ENCODE data around the gene PURB. TPM values are rescaled to one million over a fixed set of nuclear protein-coding genes. Genes with fewer than 3 reads are reported as not detected.

PURB gene
- total RNA-seq, 1 experiment from 2014 or later, result 25.2 TPM

DNA sequence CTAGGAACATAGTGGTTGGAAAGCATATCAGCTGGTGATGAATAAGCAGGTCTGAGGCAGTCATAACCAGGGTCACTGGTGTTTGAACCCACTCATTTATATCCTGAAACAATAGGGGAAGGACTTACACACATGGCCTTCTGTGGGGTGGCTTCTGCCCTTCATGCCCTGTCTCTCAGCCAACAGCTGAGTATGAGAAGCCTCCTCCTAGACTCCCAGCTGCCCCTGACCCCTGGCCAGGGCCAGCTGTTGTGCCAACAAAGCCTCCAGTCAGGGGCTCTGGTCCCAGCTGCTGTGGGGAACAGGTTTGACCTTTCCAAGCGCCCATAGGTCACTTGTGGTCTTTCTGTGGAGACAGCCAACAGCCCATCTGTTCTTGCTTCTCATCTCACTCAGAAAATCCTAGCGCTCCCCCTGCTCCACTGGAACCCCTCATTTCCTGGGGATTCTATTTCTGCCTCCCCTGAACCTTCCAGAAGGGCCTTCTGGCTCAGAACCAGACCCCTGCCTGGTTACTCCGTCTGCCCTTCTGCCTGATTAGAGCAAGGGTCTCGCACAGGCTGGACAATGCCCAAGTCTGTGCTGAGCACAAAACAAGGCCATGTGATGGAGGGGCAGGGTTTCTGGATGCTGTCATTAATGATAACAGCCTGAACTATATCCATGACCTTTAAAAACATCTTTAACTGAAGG lies 9.7 kb upstream of the PURB start:
- DNase-seq (ENCODE audit: low read depth, low spot score) (no peak), ATAC-seq (no peak)
- in situ Hi-C loops (cut with HindIII; ENCODE audit: low pct_unique_long_range_greater_than_20kb, low sequenced_read_pairs) (no loop called here), intact Hi-C loops (cut with micrococcal nuclease; ENCODE audit: unreplicated experiment) (no loop called here)
- no peaks in the 10 kb centered on the region for H3K27me3 ChIP-seq (ENCODE audit: control insufficient read depth, insufficient read depth, low read length)
- ChIA-PET POLR2A (interaction anchor here (0.6 to 1.0 kb wide), 4 partner anchors 9 to 22 kb away, joined by 3 to 6 read pairs (median 4); no protein-coding TSS in a partner anchor), CTCF (interaction anchor here (0.5 kb wide), 1 partner anchor 139 kb away, joined by 3 read pairs; no protein-coding TSS in a partner anchor)
- H3K4me3 ChIP-seq (ENCODE audit: low read depth in 2 of 2, low read length in 2 of 2), result no peak overlapping the region
- no peaks in the 10 kb centered on the region for H3K4me1 ChIP-seq (ENCODE audit: control insufficient read depth, insufficient read depth, low read length)
- H3K27ac ChIP-seq (ENCODE audit: low read length), result no peak overlapping the region
- no TSS peak for BruUV-seq (replicated peaks)
- TF ChIP-seq TCF7L2 (IDR thresholded peaks at IDR 0.05; ENCODE audit: low read depth, low read length), result no peak
- TF ChIP-seq, protein P1, sequence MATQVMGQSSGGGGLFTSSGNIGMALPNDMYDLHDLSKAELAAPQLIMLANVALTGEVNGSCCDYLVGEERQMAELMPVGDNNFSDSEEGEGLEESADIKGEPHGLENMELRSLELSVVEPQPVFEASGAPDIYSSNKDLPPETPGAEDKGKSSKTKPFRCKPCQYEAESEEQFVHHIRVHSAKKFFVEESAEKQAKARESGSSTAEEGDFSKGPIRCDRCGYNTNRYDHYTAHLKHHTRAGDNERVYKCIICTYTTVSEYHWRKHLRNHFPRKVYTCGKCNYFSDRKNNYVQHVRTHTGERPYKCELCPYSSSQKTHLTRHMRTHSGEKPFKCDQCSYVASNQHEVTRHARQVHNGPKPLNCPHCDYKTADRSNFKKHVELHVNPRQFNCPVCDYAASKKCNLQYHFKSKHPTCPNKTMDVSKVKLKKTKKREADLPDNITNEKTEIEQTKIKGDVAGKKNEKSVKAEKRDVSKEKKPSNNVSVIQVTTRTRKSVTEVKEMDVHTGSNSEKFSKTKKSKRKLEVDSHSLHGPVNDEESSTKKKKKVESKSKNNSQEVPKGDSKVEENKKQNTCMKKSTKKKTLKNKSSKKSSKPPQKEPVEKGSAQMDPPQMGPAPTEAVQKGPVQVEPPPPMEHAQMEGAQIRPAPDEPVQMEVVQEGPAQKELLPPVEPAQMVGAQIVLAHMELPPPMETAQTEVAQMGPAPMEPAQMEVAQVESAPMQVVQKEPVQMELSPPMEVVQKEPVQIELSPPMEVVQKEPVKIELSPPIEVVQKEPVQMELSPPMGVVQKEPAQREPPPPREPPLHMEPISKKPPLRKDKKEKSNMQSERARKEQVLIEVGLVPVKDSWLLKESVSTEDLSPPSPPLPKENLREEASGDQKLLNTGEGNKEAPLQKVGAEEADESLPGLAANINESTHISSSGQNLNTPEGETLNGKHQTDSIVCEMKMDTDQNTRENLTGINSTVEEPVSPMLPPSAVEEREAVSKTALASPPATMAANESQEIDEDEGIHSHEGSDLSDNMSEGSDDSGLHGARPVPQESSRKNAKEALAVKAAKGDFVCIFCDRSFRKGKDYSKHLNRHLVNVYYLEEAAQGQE (IDR thresholded peaks at IDR 0.05; ENCODE audit: insufficient read depth in 1 of 2, low read depth in 2 of 2, low read length in 1 of 2), result no peak
- no peaks in the 10 kb centered on the region for H3K36me3 ChIP-seq (ENCODE audit: control insufficient read depth, insufficient read depth, low read length)
- H3K9me3 ChIP-seq (ENCODE audit: control insufficient read depth, insufficient read depth, low read depth, low read length), result no peaks in the 10 kb centered on the region

DNA sequence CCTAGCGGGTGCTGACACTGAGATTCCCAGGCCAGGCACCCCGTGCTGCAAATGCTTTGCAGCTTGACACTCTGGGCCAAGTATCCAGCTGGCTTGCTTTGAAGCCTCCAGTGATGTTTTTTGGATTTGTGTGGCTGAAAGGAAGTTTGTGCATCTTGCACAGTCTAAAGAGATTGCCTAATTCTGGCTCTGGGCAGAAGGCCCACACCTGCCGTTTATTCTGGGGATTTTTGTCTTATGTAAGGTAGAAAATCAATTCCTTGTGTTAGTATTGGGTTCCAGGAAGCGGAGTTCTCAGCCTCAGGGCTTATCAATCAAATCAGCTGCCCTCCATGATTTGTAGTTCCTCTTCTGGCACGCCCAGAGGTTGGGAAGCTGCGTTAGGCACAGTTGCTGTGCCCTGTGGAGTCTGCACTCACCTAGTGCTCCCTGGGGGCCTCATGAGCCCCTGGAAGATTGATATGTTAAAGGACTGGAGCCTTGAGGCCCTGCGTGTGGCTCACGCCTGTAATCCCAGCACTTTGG lies 8.4 kb upstream of the PURB start:
- in situ Hi-C loops (cut with HindIII; ENCODE audit: low pct_unique_long_range_greater_than_20kb, low sequenced_read_pairs), result no loop called here
- H3K4me1 ChIP-seq (ENCODE audit: control insufficient read depth, insufficient read depth, low read length), result no peaks in the 10 kb centered on the region
- H3K9me3 ChIP-seq (ENCODE audit: control insufficient read depth, insufficient read depth, low read depth, low read length), result no peaks in the 10 kb centered on the region
- DNase-seq (ENCODE audit: low read depth, low spot score) (no peak), ATAC-seq (no peak)
- ChIA-PET CTCF (interaction anchor here (0.6 kb wide), 1 partner anchor 489 kb away, joined by 5 read pairs; no protein-coding TSS in a partner anchor), POLR2A (interaction anchor here (0.5 to 0.6 kb wide), 2 partner anchors 11 to 32 kb away, joined by 4 read pairs; no protein-coding TSS in a partner anchor)
- intact Hi-C loops (cut with micrococcal nuclease; ENCODE audit: unreplicated experiment), result no loop called here
- BruUV-seq (replicated peaks), result no TSS peak
- H3K27me3 ChIP-seq (ENCODE audit: control insufficient read depth, insufficient read depth, low read length), result no peaks in the 10 kb centered on the region
- H3K27ac ChIP-seq (ENCODE audit: low read length), result no peak overlapping the region
- TF ChIP-seq TCF7L2 (IDR thresholded peaks at IDR 0.05; ENCODE audit: low read depth, low read length), result no peak
- TF ChIP-seq, protein P1 (IDR thresholded peaks at IDR 0.05; ENCODE audit: insufficient read depth in 1 of 2, low read depth in 2 of 2, low read length in 1 of 2), result no peak
- TF ChIP-seq POLR2AphosphoS5 (IDR thresholded peaks at IDR 0.05; ENCODE audit: low read depth, low read length), result no peak
- TF ChIP-seq SIN3A (IDR thresholded peaks at IDR 0.05; ENCODE audit: borderline replicate concordance, insufficient read depth, low read depth, low read length), result no peak
- TF ChIP-seq, protein P2, sequence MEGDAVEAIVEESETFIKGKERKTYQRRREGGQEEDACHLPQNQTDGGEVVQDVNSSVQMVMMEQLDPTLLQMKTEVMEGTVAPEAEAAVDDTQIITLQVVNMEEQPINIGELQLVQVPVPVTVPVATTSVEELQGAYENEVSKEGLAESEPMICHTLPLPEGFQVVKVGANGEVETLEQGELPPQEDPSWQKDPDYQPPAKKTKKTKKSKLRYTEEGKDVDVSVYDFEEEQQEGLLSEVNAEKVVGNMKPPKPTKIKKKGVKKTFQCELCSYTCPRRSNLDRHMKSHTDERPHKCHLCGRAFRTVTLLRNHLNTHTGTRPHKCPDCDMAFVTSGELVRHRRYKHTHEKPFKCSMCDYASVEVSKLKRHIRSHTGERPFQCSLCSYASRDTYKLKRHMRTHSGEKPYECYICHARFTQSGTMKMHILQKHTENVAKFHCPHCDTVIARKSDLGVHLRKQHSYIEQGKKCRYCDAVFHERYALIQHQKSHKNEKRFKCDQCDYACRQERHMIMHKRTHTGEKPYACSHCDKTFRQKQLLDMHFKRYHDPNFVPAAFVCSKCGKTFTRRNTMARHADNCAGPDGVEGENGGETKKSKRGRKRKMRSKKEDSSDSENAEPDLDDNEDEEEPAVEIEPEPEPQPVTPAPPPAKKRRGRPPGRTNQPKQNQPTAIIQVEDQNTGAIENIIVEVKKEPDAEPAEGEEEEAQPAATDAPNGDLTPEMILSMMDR (IDR thresholded peaks at IDR 0.05), result no peak
- no peak overlapping the region for H3K4me3 ChIP-seq (ENCODE audit: low read depth in 2 of 2, low read length in 2 of 2)
- H3K36me3 ChIP-seq (ENCODE audit: control insufficient read depth, insufficient read depth, low read length), result no peaks in the 10 kb centered on the region
